SK-N-SH treated with all-trans-retinoic acid at 6 μM for 48 hours (cell line): ENCODE results near the gene DDX11.

Experiments
- ATAC-seq: fragments of 200-7000 bp; cut with Tn5 transposase; 3 replicates; pipeline ENCODE4 v1.9.1; 2020; ENCODE audit warnings: mild to moderate bottlenecking, moderate library complexity
- ARNTL ChIP-seq: fragments of 450-650 bp; formaldehyde crosslinking; IDR thresholded peaks from 2 replicates; pipeline ENCODE4 v1.5.0; 2020; ENCODE audit warnings: low read depth, mild to moderate bottlenecking, moderate library complexity, borderline replicate concordance
- BACH2 ChIP-seq: fragments of 250-450 bp; sonication (Bioruptor Pico); IDR thresholded peaks from 2 replicates; pipeline ENCODE4 v1.9.0; 2021; ENCODE audit warnings: mild to moderate bottlenecking, borderline replicate concordance
- CREB5 ChIP-seq: fragments of 250-450 bp; sonication (Bioruptor Pico); IDR thresholded peaks from 2 replicates; pipeline ENCODE4 v1.5.1; 2020; ENCODE audit warnings: low read depth, mild to moderate bottlenecking, moderate library complexity
- CSDC2 ChIP-seq: fragments of 250-450 bp; sonication (Bioruptor Pico); IDR thresholded peaks from 2 replicates; pipeline ENCODE4 v1.5.0; 2020; ENCODE audit warnings: mild to moderate bottlenecking, moderate library complexity
- CSRNP3 ChIP-seq: fragments of 250-450 bp; sonication (Bioruptor Pico); IDR thresholded peaks from 2 replicates; pipeline ENCODE4 v1.5.1; 2021; ENCODE audit warnings: mild to moderate bottlenecking, moderate library complexity
- ESRRG ChIP-seq: fragments of 250-450 bp; sonication (Bioruptor Pico); IDR thresholded peaks from 2 replicates; pipeline ENCODE4 v1.6.1; 2021; ENCODE audit warnings: mild to moderate bottlenecking
- GLIS3 ChIP-seq: fragments of 250-450 bp; sonication (Bioruptor Pico); IDR thresholded peaks from 2 replicates; pipeline ENCODE4 v1.5.0; 2020; ENCODE audit warnings: mild to moderate bottlenecking, moderate library complexity
- ISL1 ChIP-seq: fragments of 250-450 bp; sonication (Bioruptor Pico); IDR thresholded peaks from 2 replicates; pipeline ENCODE4 v2.1.2; 2022; ENCODE audit warnings: mild to moderate bottlenecking, moderate library complexity
- OSR1 ChIP-seq: fragments of 250-450 bp; sonication (Bioruptor Pico); IDR thresholded peaks from 2 replicates; pipeline ENCODE4 v1.8.0; 2022; ENCODE audit warnings: moderate library complexity, mild to moderate bottlenecking, inconsistent platforms
- PATZ1 ChIP-seq: fragments of 250-450 bp; sonication (Bioruptor Pico); IDR thresholded peaks from 2 replicates; pipeline ENCODE4 v1.8.0; 2020; ENCODE audit warnings: mild to moderate bottlenecking, moderate library complexity, borderline replicate concordance
- POU6F1 ChIP-seq: fragments of 250-450 bp; sonication (Bioruptor Pico); IDR thresholded peaks from 2 replicates; pipeline ENCODE4 v1.8.0; 2021; ENCODE audit warnings: low read depth, mild to moderate bottlenecking, moderate library complexity, borderline replicate concordance
- PPARA ChIP-seq: fragments of 250-450 bp; sonication (Bioruptor Pico); IDR thresholded peaks from 2 replicates; pipeline ENCODE4 v1.5.0; 2020; ENCODE audit warnings: mild to moderate bottlenecking, borderline replicate concordance
- RARB ChIP-seq: fragments of 250-450 bp; sonication (Bioruptor Pico); IDR thresholded peaks from 2 replicates; pipeline ENCODE4 v1.8.0; 2021; ENCODE audit warnings: mild to moderate bottlenecking, moderate library complexity
- SNAI2 ChIP-seq: fragments of 250-450 bp; sonication (Bioruptor Pico); IDR thresholded peaks from 2 replicates; pipeline ENCODE4 v1.5.0; 2020; ENCODE audit warnings: mild to moderate bottlenecking, moderate library complexity
- TCF4 ChIP-seq: fragments of 250-450 bp; sonication (Bioruptor Pico); IDR thresholded peaks from 2 replicates; pipeline ENCODE4 v1.8.0; 2021; ENCODE audit warnings: mild to moderate bottlenecking, moderate library complexity, borderline replicate concordance
- TOX ChIP-seq: fragments of 250-450 bp; sonication (Bioruptor Pico); IDR thresholded peaks from 2 replicates; pipeline ENCODE4 v1.8.0; 2021; ENCODE audit warnings: mild to moderate bottlenecking, moderate library complexity, borderline replicate concordance
- TSHZ2 ChIP-seq: fragments of 250-450 bp; sonication (Bioruptor Pico); IDR thresholded peaks from 2 replicates; pipeline ENCODE4 v1.5.0; 2020; ENCODE audit warnings: mild to moderate bottlenecking, moderate library complexity
- ZFP3 ChIP-seq: fragments of 250-450 bp; sonication (Bioruptor Pico); IDR thresholded peaks from 2 replicates; pipeline ENCODE4 v1.5.0; 2020; ENCODE audit warnings: mild to moderate bottlenecking, moderate library complexity
- ZFP30 ChIP-seq: fragments of 450-650 bp; formaldehyde crosslinking; IDR thresholded peaks from 2 replicates; pipeline ENCODE4 v1.5.0; 2022; ENCODE audit warnings: mild to moderate bottlenecking, moderate library complexity
- ZNF565 ChIP-seq: fragments of 450-650 bp; formaldehyde crosslinking; conservative IDR thresholded peaks from 2 replicates; pipeline ENCODE4 v1.5.0; 2020; ENCODE audit warnings: low read depth, mild to moderate bottlenecking, moderate library complexity
- ZNF70 ChIP-seq: fragments of 450-650 bp; formaldehyde crosslinking; IDR thresholded peaks from 2 replicates; pipeline ENCODE4 v1.5.0; 2020; ENCODE audit warnings: mild to moderate bottlenecking, moderate library complexity
- ZNF8 ChIP-seq: fragments of 450-650 bp; formaldehyde crosslinking; IDR thresholded peaks from 2 replicates; pipeline ENCODE4 v1.5.0; 2020; ENCODE audit warnings: mild to moderate bottlenecking, moderate library complexity

The DDX11 gene

GRCh38 chr12:31031951-31032335 is 41.7 kb upstream of the DDX11 start:
- no peak for ATAC-seq
- TF ChIP-seq POU6F1 (CRISPR knock-in tag) (no peak), PPARA (CRISPR knock-in tag) (no peak), GLIS3 (CRISPR knock-in tag) (no peak), ZNF70 (CRISPR knock-in tag) (no peak), CSRNP3 (no peak), RARB (no peak), ESRRG (CRISPR knock-in tag) (no peak), ZFP30 (CRISPR knock-in tag) (no peak), PATZ1 (CRISPR knock-in tag) (no peak), ZNF565 (CRISPR knock-in tag) (no peak), ZFP3 (CRISPR knock-in tag) (no peak), SNAI2 (CRISPR knock-in tag) (no peak), CSDC2 (CRISPR knock-in tag) (no peak)

GRCh38 chr12:31033146-31033545 is 40.5 kb upstream of the DDX11 start:
- no peak for TF ChIP-seq ARNTL (CRISPR knock-in tag)
- no peak for TF ChIP-seq ZNF565 (CRISPR knock-in tag)
- no peak for TF ChIP-seq PATZ1 (CRISPR knock-in tag)
- no peak for TF ChIP-seq ZNF8 (CRISPR knock-in tag)
- TF ChIP-seq POU6F1 (CRISPR knock-in tag), result no peak
- TF ChIP-seq ZNF70 (CRISPR knock-in tag), result no peak
- no peak for TF ChIP-seq GLIS3 (CRISPR knock-in tag)
- no peak for TF ChIP-seq ZFP30 (CRISPR knock-in tag)
- TF ChIP-seq ZFP3 (CRISPR knock-in tag), result no peak
- TF ChIP-seq PPARA (CRISPR knock-in tag), result no peak
- TF ChIP-seq RARB, result no peak
- TF ChIP-seq TOX, result no peak
- TF ChIP-seq CSDC2 (CRISPR knock-in tag), result no peak
- no peak for TF ChIP-seq ISL1 (CRISPR knock-in tag)
- ATAC-seq, result no peak

- ATAC-seq, result no peak
- no peak for TF ChIP-seq TOX
- TF ChIP-seq BACH2 (CRISPR knock-in tag), result no peak
- no peak for TF ChIP-seq ZFP30 (CRISPR knock-in tag)
- no peak for TF ChIP-seq ZNF70 (CRISPR knock-in tag)
- no peak for TF ChIP-seq PPARA (CRISPR knock-in tag)
- TF ChIP-seq SNAI2 (CRISPR knock-in tag), result no peak
- no peak for TF ChIP-seq RARB
- no peak for TF ChIP-seq CREB5 (CRISPR knock-in tag)
- no peak for TF ChIP-seq ARNTL (CRISPR knock-in tag)
- TF ChIP-seq TCF4 (CRISPR knock-in tag), result no peak
- TF ChIP-seq OSR1, result no peak
- TF ChIP-seq TSHZ2 (CRISPR knock-in tag), result no peak
- no peak for TF ChIP-seq ZNF8 (CRISPR knock-in tag)
- no peak for TF ChIP-seq ESRRG (CRISPR knock-in tag)
- TF ChIP-seq POU6F1 (CRISPR knock-in tag), result no peak
- no peak for TF ChIP-seq CSDC2 (CRISPR knock-in tag)
Observed at GRCh38 chr12:31033681-31034080, 40.0 kb upstream of the DDX11 start.
